NCI-H1694 (cell line): ENCODE results near the gene ZNF710.

ENCODE experiments used
- DNase-seq: peaks from one replicate; lab custom pipeline; 2025; lab: John Stamatoyannopoulos, UW

ZNF710 gene

DNA sequence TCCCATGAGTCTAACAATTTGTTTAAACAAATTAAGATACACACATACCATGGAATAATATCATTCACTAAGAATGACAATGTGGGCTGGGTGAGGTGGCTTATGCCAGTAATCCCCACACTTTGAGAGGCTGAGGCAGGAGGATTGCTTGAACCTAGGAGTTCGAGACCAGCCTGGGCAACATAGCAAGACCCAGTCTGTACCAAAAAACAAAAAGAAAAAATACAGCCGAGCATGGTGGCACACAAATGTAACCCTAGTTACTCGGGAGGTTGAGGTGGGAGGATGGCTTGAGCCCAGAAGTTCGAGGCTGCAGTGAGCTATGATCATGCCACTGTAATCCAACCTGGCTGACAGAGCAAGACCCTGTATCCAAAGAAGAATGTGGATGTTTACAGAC is 4.0 kb upstream of the ZNF710 start:
- DNase-seq = no peak

DNA sequence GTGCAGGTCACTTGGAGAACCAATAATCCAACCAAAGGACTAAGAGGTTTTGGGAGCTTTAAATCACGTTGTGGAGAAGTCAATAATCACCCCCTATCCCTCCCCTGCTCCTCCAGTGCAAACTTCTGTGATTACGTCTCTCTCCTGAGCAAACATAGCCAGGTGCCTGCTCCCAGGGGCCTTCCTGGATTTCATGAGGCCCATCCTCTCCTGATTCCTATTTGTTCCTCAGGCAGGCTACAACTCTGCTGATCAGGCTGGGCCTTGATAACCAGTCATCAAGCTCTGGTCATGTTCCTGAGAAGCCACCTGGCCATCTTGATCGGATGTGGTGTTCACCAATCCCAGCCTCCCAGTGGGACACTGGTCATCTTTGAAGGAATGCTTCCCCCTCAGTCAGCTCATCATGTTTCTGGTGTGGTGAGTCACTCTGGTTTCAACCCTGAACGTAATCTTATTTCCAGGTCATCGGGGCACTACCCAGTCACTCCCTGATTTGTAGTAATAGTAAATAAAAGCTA is 2.9 kb upstream of the ZNF710 start:
- DNase-seq = no peak

DNA sequence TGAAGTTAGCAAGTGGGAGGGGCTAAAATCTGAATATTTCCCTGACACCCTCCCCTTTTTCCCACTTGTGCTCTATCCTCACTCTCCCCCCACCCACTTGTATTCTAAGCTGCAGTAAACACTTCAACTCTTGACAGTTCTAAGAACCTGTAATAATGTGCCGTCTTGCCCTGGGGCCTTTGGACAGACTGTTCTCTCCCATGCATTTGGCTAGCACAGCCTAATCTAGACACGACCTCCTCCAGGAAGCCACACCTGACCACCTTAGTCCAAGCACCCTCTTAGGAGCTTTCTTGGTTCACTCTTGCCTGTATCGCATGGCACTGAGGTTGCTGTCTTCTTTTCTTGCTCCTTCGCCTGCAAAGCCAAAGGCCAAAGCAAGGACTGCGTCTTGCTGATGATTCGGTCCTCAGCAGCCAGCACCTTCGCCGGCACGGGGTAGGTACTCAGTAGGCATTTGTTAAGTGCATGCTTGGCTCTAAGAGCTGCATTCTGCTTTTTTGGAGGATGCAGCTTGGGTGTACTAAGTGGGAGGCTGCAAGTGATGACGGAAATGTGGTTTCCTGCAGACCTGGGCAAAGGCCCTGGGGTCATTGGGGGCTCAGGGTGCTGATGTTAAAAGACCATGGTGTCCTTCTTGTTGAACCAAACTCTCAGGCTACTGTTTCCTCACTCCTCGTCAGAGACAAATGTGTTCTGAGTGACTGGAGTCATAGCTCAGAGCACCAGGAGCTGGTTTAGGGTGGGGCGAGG is 2.0 kb upstream of the ZNF710 start:
- DNase-seq = no peak

DNA sequence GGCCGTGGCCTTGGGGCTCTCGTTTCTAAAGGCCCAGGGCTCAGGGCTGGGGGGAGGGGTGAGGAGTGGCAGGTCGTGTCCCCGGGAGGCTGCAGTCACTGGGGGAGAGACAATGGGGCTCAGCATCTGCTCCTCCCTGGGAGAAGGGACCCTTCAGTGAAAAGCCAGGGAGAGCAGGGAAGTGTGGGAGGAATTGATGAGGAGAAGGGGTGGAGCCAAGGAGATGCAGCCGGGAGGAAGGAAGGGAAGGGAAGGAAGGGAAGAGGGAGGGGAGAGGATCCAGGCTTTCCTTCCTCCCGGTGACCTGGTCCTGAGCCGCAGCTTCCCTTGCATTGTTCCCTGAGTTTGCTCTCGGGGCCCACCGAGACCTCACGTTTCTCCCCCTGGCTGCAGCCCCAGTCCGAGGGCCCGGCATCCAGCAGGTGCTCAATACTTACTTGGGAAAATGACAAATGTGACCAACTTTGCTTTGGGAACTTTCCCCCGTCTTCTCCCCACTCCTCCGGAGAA is 1.4 kb upstream of the ZNF710 start:
- DNase-seq = no peak

GRCh38 chr15:90000186-90001001 is 730 bp upstream of the ZNF710 start:
- DNase-seq = peak; percentile 16

DNA sequence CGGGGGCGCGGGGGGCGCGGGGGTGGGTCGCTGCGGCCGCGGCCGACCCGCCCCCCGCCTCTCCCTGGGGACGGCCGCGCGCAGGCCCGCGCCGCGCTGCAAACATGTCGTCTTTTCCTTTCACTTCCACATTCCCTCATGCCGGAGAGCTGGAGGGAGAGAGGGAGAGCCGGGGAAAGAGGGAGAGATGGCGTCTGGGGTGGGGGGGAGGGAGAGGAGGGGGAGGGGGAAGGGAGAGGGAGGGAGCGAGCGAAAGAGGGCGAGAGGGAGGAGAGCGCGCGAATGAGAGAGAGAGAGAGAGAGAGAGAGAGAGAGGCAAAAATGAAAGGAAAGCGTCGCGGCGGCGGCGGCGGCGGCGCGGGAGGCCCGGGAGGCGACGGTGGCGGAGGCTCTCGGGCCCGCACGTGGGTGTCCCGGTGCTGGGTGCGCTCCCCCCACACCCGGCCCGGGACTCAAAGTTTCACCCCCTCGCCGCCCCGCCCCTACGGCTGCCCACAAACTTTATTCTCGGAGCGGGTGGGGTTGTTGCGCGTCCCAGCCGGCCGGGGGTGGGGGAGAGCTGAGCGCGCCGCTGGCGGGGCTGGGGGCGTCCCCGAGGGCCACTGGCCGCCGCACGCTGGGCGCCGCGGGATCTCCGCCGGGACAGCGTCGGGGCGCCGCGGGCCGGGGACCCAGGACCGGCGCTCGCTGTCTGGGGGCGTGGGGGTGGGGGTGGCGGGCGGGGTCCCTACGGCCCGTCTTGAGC is 731 bp downstream of the ZNF710 start:
- no peak for DNase-seq

DNA sequence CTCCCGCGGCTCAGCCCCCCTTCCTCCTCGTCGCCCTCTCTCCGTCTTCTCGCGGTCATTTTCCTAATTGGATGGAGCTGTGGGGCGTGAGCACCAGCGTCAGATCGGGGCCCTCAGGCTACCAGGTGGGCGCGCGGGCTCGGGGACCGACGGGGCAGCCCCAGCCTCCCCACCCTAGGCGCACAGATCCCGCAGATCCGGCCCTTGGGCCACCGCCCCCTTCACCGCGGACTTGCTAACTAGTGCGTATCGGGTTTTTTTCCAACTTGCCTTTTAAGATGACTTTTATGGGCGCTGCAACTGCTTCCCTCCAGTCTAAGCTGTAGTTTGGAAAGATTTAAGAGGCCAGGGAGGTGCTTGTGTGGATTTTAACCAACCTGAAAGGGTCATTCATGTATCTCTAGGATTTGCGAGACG is 1.3 kb downstream of the ZNF710 start:
- no peak for DNase-seq

DNA sequence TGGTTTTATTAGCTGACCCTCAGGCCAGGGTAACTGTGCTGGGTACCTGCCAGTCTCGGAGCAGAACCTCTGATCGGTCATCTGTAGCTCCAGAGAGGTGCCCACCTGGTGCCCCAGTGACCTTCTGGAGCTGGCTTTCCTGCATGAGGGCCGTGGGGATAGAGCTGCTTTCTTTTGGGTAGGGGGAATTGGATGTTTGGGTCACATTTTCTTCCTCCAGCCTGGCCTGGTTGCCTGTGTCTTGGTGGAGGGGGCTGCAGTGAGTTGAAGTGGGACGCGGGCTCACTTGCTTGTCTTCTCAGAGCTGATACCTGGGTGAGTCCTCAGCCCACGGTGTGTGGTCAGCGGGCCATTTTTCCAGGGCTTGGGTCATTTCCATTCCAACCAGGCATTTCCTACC is 2.6 kb downstream of the ZNF710 start:
- no peak for DNase-seq

DNA sequence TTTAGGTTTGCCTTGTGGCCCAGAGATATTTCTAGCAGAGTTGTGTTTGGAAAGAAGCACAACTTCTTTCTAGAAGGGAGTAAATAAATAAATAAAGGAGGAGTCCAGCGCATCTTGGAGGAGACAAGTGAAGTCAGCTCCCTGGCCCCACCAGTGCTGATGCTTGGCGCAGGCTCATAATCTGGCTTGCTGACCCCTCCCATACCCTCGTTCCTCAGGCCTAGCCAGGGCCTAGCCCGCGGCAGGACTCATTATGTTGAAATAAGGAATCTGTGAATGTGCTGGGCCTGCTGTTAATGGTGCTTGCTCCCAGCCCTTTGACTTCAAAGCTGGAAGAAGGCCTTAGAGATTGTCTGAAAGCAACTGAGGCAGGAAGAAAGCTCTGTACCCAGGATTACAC is 3.1 kb downstream of the ZNF710 start:
- DNase-seq = no peak

- no peak for DNase-seq
Observed at GRCh38 chr15:90004671-90005070, 3.5 kb downstream of the ZNF710 start.

- DNase-seq = no peak
Observed at GRCh38 chr15:90006217-90007075, 5.3 kb downstream of the ZNF710 start.

GRCh38 chr15:90007076-90007460 is 5.9 kb downstream of the ZNF710 start:
- DNase-seq = no peak

DNA sequence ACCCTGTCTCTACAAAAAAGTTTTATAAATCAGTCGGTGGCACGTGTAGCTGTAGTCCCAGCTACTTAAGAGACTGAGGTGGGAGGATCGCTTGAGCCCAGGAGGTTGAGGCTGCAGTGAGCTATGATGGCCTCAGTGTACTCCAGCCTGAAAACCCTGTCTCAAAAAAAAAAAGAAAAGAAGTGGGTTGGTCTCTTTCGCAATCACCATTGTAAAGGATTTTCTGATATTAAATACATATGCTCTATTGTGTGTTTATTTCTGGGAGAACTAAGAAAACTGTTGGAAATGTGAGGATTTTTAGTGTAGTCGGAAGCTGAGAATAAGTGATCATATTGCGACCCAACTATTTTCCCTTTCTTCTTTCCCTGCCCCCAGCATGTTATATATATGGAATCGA is 7.5 kb downstream of the ZNF710 start:
- no peak for DNase-seq

GRCh38 chr15:90009301-90010022 is 8.3 kb downstream of the ZNF710 start:
- DNase-seq = no peak

DNA sequence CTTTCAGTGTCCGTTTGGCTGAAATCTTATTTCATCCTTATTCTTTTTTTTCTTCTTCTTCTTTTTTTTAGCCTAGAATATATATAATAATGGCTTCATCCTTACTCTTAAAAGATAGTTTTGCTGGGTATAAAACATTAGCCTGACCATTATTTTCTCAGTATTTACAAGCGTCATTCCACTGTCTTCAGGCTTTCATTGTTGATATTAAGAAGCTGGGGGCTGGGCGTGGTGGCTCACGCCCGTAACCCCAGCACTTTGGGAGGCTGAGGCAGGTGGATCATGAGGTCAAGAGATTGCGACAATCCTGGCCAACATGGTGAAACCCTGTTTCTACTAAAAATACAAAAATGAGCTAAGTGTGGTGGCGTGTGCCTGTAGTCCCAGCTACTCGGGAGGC is 10.6 kb downstream of the ZNF710 start:
- no peak for DNase-seq

DNA sequence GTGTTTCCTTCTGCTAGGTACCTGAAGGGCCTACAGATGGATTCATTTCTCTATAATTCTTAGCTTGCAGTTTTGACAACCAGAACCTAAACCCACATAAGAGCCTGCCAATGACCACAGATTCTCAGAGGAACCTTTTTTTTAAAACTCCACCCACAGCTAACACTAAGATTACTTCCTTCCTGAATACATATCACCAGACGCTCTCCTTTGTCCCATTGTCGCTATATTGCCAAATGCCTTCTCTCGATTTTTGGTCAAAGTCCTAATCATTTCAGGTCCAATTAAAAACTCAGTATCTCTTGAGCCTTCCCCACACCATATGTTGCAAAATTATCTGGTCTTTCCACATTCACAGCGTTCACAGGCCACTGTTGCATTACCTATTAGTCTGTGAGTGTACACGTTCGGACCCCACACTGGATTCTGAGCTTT is 12.4 kb downstream of the ZNF710 start:
- DNase-seq = no peak

- DNase-seq = no peak
Observed at GRCh38 chr15:90015294-90015693, 14.2 kb downstream of the ZNF710 start.

GRCh38 chr15:90015749-90016148 is 14.6 kb downstream of the ZNF710 start:
- DNase-seq = no peak

DNA sequence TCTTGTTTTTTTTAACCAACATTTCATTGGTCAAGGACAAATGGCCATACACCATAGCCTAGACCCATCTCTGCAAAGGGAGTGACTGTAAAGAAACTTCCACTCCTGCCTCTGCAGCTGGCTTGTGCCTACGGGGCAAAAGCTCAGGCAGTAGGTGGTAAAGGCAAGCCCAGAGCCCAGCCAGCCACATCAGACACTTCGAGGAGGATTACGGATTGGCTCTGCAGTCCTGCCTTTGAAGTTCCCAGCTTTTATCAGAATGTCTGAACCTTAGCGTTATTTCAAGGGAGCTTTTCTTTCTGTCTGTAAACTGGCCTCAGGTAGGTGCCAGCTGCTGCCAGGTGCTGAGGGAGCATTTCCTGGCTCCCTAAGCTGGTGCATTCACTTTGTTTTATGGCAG is 15.6 kb downstream of the ZNF710 start:
- no peak for DNase-seq

DNA sequence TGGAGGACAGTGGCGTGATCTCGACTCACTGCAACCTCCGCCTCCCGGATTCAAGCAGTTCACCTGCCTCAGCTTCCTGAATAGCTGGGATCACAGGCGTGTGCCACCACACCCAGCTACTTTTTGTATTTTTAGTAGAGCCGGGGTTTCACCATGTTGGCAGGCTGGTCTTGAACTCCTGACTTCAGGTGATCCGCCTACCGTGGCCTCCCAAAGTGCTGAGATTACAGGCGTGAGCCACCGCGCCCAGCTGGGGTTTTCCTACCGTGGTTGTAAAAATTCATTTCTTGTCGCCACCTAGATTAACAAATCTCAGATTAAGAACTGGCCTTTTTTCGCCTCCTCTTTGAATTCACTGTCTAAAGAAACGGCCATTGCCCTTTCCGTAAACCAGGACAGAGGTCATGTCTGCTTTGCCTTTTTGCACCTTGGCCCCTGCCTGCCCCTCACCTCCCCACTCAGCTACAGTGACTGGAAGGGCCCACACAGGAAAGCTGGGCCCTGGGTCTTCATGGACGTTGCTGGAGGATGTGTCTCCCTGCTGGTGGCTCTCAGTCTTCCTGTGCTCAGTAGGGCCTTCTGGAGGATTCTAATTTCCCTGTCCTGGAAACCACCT is 17.2 kb downstream of the ZNF710 start:
- no peak for DNase-seq
